Natural killer cell (primary cell): ENCODE results near the gene UGT3A1. TPM values are rescaled to one million over a fixed set of nuclear protein-coding genes. Genes with fewer than 3 reads are reported as not detected.

Experiments used
- ATAC-seq, 3 donors: fragments of 150-1000 bp in 2 of 3; fragments of 200-7000 bp in 1 of 3; cut with Tn5 transposase; 1 replicate in 1 of 3; 2 replicates in 2 of 3; pipeline ENCODE4 v1.10.0; 2021; ENCODE audit warnings: mild to moderate bottlenecking in 2 of 3, moderate library complexity in 2 of 3
- DNase-seq, 2 donors: peaks; one replicate each; pipeline versions ENCODE4 v3.0.0 to v3.0.0-alpha.2; 2013 to 2021; ENCODE audit warnings: mixed read lengths in 1 of 2
- H3K27ac ChIP-seq: one replicate; pipeline ENCODE4 v1.5.1; 2013; ENCODE audit warnings: mild to moderate bottlenecking, low read length
- H3K27me3 ChIP-seq: one replicate; pipeline ENCODE4 v1.6.1; 2013; ENCODE audit warnings: low read length; ENCODE audit not compliant: control insufficient read depth, insufficient read depth
- H3K36me3 ChIP-seq: one replicate; pipeline ENCODE4 v1.6.1; 2013; ENCODE audit warnings: low read length; ENCODE audit not compliant: control insufficient read depth, insufficient read depth
- H3K4me1 ChIP-seq: one replicate; pipeline ENCODE4 v1.6.1; 2013; ENCODE audit warnings: low read length; ENCODE audit not compliant: control insufficient read depth, insufficient read depth
- H3K4me3 ChIP-seq: one replicate; pipeline ENCODE4 v1.5.1; 2013; ENCODE audit warnings: low read length
- H3K9me3 ChIP-seq: one replicate; pipeline ENCODE4 v1.6.1; 2013; ENCODE audit warnings: low read length; ENCODE audit not compliant: control insufficient read depth, insufficient read depth
- H3K27ac Mint-ChIP-seq, 2 donors: one replicate each; pipeline ENCODE4 v1.8.0; 2022; ENCODE audit warnings: mild to moderate bottlenecking in 2 of 2, mixed read lengths in 2 of 2, moderate library complexity in 1 of 2
- H3K27me3 Mint-ChIP-seq, 2 donors: one replicate each; pipeline ENCODE4 v1.8.0; 2022; ENCODE audit warnings: low read depth in 2 of 2, mixed read lengths in 2 of 2
- H3K36me3 Mint-ChIP-seq: one replicate; pipeline ENCODE4 v1.8.0; 2022; ENCODE audit warnings: mixed read lengths
- H3K4me1 Mint-ChIP-seq, 2 donors: one replicate each; pipeline ENCODE4 v1.8.0; 2022; ENCODE audit warnings: mixed read lengths in 2 of 2
- H3K4me3 Mint-ChIP-seq: one replicate; pipeline ENCODE4 v1.8.0; 2022; ENCODE audit warnings: mild to moderate bottlenecking, moderate library complexity, mixed read lengths
- H3K9me3 Mint-ChIP-seq, 2 donors: one replicate each; pipeline ENCODE4 v1.8.0; 2022; ENCODE audit warnings: mixed read lengths in 2 of 2
- CTCF ChIP-seq: fragments of 200-600 bp; IDR thresholded peaks from one replicate; pipeline ENCODE4 v1.8.0; 2022; ENCODE audit warnings: antibody characterized with exemption
- WGBS: methylation state at CpG from one replicate; pipeline ENCODE4 v1.1.7; 2013; ENCODE audit warnings: missing lambda C conversion rate; ENCODE audit not compliant: insufficient coverage; 5-methylcytosine and 5-hydroxymethylcytosine counted together
- intact Hi-C: fragments of 100-400 bp; cut with micrococcal nuclease; formaldehyde crosslinking; loops from one replicate; pipeline ENCODE4 v1.14.2; 2022
- total RNA-seq, 4 donors: library from RNA; stranded (reverse); fragments of 120-200 nt in 1 of 4; gene quantifications; one replicate each; pipeline versions ENCODE4 v1.2.3 to v1.2.4, GENCODE V29; 2013 to 2022

UGT3A1 gene
- total RNA-seq, 3 donors from 2014 or later (not counting 1 experiment from before 2014, with no cell fraction given), result not detected

GRCh38 chr5:35954175-35954574 lies 37.0 kb downstream of the UGT3A1 start:
- TF ChIP-seq CTCF, result no peak
- Histone ChIP-seq H3K27me3 (no peaks in the 10 kb centered on the region), H3K36me3 (no peaks in the 10 kb centered on the region), H3K9me3 (no peaks in the 10 kb centered on the region), H3K27ac (no peak overlapping the region), H3K4me3 (no peak overlapping the region), H3K4me1 (no peaks in the 10 kb centered on the region)
- ATAC-seq, result peak in 2 of 3 donors; percentile 37 to 40
- H3K36me3 Mint-ChIP-seq, result no peaks in the 10 kb centered on the region
- peaks cover 0 to 4% of the 10 kb centered on the region in 2 donors for H3K9me3 Mint-ChIP-seq
- H3K4me3 Mint-ChIP-seq, result no peak overlapping the region
- no peak overlapping the region for H3K27ac Mint-ChIP-seq
- H3K27me3 Mint-ChIP-seq, result peaks cover 16 to 36% of the 10 kb centered on the region in 2 donors
- peak in 1 of 2 donors; percentile 27 for DNase-seq
- H3K4me1 Mint-ChIP-seq, result no peaks in the 10 kb centered on the region
- WGBS, result 33% methylated on average over 9 of the region's 9 CpGs
- intact Hi-C loops, result no loop called here

DNA sequence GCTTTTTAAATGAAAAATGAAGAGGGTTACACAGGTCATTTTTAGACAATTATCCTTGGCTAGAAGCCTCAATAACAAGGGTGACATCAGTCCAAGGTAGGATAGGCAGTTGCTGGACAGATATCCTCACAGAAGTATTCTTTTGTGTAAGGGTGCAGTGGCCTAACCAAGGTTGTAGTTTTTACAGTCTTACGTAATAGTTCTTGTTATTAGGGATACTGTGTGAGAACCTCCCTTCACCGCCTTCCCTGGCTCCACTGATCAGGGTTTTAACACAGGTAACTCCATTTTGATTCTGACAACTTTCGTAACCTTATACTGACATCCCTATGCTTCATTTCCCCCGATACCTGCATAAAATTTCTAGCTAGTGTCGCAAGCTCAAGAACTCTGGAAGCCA lies 44.1 kb downstream of the UGT3A1 start:
- intact Hi-C loops, result no loop called here
- Mint-ChIP-seq H3K36me3 (no peaks in the 10 kb centered on the region), H3K4me3 (no peak overlapping the region), H3K9me3 (no peaks in the 10 kb centered on the region), H3K4me1 (no peaks in the 10 kb centered on the region), H3K27ac (no peak overlapping the region), H3K27me3 (peaks cover 6 to 34% of the 10 kb centered on the region in 2 donors)
- H3K36me3 ChIP-seq, result no peaks in the 10 kb centered on the region
- no peaks in the 10 kb centered on the region for H3K4me1 ChIP-seq
- no peaks in the 10 kb centered on the region for H3K9me3 ChIP-seq
- WGBS, result 77% methylated on average over 5 of the region's 5 CpGs
- no peak overlapping the region for H3K27ac ChIP-seq
- ATAC-seq (no peak), DNase-seq (no peak)
- H3K4me3 ChIP-seq, result no peak overlapping the region
- H3K27me3 ChIP-seq, result no peaks in the 10 kb centered on the region
- TF ChIP-seq CTCF, result no peak

DNA sequence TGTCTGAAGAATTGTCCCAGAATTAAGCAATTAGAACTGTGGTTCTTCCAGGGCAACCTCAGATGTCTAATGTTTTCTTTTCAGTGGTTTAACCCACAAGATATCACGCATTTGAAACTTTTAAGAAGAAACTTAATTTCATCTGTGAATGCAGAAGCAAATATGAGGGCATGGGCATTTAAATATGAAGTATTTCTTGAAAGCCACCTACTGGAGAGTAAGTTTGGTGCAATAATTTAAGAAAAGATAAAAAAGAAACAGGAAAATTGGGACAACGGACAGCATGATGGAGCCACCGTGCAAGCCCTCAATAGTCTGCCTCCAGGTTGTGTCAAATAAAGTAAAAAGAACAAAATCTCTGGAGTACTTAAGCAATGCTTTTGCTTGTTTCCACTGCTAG lies 51.6 kb downstream of the UGT3A1 start:
- Histone ChIP-seq H3K27me3 (no peaks in the 10 kb centered on the region), H3K27ac (no peak overlapping the region), H3K4me1 (no peaks in the 10 kb centered on the region), H3K4me3 (no peak overlapping the region), H3K9me3 (no peaks in the 10 kb centered on the region), H3K36me3 (no peaks in the 10 kb centered on the region)
- H3K27ac Mint-ChIP-seq, result no peak overlapping the region
- H3K36me3 Mint-ChIP-seq, result no peaks in the 10 kb centered on the region
- no peak for TF ChIP-seq CTCF
- WGBS, result 54% methylated on average over 3 of the region's 3 CpGs
- H3K27me3 Mint-ChIP-seq, result peaks cover 0 to 8% of the 10 kb centered on the region in 2 donors
- H3K4me3 Mint-ChIP-seq, result no peak overlapping the region
- DNase-seq, result no peak
- ATAC-seq, result no peak
- H3K9me3 Mint-ChIP-seq, result no peaks in the 10 kb centered on the region
- intact Hi-C loops, result no loop called here
- no peaks in the 10 kb centered on the region for H3K4me1 Mint-ChIP-seq

DNA sequence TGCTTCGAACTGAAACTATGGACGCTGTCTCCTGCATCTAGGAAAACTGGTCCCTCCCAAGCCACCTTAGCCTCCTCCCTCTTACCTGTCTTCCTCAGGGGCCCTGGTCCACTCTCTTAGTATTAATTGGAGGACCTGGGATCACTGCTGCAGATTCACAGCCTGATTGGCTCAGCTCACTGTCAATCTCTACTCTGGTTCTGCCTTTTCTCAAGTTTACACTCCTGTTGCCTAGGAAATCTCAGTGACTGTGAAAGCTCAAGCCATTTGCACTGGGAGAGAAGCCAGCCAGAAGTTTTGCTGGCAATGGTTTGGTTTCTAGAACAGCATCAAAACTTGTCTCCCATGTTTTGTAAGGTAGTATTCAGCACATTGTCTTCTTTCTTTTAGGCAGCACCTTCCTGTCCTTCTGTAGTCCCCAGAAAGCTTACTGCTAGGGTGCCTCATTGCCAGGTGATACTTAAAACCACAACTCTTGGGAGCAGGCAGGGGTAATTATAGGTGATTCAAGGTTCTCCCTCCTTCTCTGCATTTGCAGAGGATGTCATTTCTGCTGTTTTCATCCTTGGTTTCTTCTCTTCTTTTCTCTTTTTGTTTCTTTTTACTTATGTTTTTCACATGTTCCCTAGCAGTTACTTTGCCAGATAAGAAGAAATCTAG lies 52.5 kb downstream of the UGT3A1 start, which contains the start of gene CAPSL:
TSS of gene CAPSL (minus strand) at position 55 of the 660 bp plus-strand sequence. CDS start 17,502 bp downstream, outside the sequence.
- DNase-seq, result peak in 1 of 2 donors; percentile 23
- no peak within 1 kb of the TSS for H3K27ac ChIP-seq
- H3K36me3 Mint-ChIP-seq, result no peaks in the 10 kb centered on the region
- no peak for TF ChIP-seq CTCF
- H3K27me3 ChIP-seq, result no peaks in the 10 kb centered on the region
- peaks cover 0 to 8% of the 10 kb centered on the region in 2 donors for H3K27me3 Mint-ChIP-seq
- no peaks in the 10 kb centered on the region for H3K9me3 ChIP-seq
- no peak within 1 kb of the TSS for H3K4me3 Mint-ChIP-seq
- 47% methylated on average over 2 of the region's 2 CpGs for WGBS
- no peaks in the 10 kb centered on the region for H3K4me1 ChIP-seq
- H3K4me3 ChIP-seq, result no peak within 1 kb of the TSS
- ATAC-seq, result peak in 1 of 3 donors; percentile 25
- H3K27ac Mint-ChIP-seq, result no peak within 1 kb of the TSS
- intact Hi-C loops, result no loop called here
- H3K9me3 Mint-ChIP-seq, result no peaks in the 10 kb centered on the region
- no peaks in the 10 kb centered on the region for H3K4me1 Mint-ChIP-seq
- H3K36me3 ChIP-seq, result no peaks in the 10 kb centered on the region
